Stimulated activated CD8-positive, alpha-beta memory T cell treated with anti-CD3 and anti-CD28 coated beads, Interleukin-15, amount 100 ng/mL, for 4 hours (primary cell): ENCODE data around the gene CHST13.

Source experiments
- DNase-seq, 2 donors: peaks; one replicate each; pipeline ENCODE4 v3.0.0-alpha.2; 2020; ENCODE audit warnings: low read depth in 2 of 2

CHST13 gene

DNA sequence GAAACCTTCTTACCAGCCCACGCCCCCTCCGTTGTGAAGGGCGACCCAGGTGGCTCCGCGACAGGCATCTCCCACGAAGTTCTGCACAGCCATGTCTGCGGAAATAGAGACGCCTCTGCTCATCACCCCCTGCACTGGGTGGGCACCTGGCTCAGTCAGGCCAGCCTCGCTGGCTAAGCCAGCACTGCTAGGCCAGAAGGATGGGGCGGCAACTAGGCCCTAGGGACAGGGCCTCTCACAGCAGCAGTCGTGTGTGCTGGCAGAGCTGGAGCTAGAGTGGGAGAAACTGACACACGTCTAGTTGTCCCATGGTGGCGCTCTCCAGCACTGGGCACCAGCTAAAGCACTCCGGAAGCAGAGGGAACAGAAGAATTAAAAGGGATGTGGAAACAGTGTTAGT lies 35.8 kb upstream of the CHST13 start:
- no peak for DNase-seq

DNA sequence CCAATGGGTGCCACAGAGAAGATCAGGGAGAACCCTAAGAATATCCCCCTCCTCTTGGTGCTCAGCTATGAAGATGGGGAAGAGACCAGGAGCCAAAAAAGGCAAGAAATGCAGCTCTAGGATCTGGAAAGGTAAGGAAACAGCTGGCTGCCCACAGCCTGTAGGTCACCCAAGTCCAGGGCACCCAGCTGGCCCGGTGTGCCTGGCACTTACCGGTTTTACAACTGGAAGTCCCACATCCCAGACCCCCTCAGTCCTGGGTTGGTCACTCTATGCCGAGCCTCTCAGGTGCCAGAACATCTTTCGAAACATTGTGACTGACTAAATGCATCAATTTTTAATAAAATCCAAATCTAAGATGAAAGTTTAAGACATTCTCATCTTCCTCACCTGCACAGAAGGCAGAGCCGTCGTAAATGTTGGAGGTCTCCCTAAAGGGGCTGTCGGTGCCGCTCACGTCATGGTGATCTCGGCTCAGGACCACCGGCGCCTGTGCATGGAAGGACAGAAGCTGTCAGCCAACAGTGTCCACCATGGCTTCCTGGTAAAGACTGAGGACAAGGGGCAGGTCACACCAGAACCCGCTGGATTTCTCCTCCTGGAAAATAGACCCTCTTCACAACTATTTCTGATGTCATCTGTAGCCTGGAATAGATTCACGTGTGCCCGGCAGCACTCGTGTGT lies 34.9 kb upstream of the CHST13 start:
- no peak for DNase-seq

DNA sequence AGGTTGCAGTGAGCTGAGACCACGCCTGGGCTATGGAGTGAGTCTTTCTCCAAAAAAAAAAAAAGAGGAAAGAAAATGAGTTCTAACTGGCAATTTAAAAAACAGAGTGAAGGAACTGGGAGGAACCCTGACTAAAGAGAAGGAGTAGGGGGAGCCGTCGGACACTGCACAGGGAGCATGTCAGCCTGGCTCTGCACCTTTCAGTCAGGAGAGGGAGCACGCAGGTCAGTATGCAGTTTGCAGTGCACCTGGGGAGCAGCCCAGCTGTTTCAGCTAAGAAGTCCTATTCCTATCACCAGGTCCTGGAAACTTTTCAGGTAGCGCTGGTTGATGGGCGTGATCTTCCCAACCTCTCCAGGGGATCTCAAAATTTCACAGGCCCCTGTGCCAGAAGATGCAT lies 33.3 kb upstream of the CHST13 start:
- no peak for DNase-seq

DNA sequence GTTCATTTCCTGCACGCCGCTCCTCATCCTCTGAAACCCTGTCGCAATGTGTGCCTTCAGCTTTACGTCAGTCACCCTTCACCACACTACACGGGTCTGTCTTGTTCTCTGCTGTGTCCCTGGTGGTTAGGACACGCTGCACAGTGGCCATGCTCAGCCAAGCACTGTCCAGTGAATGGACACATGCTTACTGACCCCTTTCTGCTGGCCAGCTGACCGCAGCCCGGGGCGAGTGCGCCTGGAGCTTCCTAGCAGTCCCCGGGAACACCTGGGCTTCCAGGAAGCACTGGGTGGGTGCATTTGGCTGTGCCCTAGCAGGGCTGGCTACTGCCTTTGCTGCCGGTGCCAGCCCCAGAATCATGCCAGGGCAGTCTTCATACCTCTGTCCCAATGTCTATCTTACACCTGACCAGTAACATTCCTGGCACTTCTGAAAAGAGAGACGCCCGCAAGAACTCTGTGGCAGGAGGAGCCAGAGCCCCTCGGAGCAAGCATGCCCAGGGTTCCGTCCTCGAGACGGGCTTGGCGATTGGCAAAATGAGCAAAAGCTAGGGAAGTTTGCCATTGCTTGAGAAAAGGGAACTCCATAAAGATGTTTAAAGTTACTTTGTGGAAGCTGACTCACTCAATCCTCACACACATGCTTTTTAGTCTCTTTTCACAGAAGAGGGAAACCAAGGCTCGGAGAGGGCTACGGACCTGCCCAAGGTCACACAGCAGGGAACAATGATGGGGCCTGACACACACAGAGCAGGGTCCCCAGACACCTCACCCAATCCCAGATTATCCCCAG lies 32.5 kb upstream of the CHST13 start:
- no peak for DNase-seq

DNA sequence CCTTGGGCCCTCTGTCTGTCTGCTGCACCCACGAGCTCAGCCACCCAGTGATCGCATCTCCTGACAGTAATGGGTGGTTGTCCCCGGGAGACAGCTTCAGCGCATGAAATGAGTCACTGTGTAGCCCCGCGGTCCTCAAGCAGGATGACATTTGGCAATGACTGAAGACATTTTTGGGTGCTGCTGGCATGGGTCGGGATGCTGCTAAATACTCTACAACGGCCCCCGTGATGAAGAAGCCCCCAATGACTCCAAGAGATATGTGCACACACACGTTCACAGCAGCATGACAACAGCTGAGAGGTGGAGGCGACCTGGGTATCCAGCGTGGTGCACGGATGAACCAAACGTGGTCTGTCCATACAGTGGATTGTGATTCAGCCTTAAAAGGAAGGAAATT lies 30.9 kb upstream of the CHST13 start:
- no peak for DNase-seq

DNA sequence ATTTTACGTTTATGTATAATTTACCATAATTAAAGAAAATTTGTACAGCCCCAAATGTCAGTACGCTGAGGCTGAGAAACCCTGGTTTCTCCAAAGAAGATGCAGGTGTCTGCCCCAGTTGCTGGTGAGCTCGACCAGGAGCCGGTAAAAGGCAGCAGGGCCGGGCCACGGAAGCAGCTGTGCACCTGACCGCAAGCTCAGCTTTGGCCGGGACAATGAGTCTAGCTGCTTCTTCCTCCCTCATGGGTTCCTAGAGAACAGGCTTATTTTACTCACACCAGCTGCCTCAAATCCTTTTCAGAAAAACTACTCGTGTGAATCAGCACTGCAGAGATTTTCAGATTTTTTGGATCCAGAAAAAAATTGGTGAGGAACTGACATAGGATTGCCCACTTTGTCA lies 30.2 kb upstream of the CHST13 start:
- DNase-seq: no peak

DNA sequence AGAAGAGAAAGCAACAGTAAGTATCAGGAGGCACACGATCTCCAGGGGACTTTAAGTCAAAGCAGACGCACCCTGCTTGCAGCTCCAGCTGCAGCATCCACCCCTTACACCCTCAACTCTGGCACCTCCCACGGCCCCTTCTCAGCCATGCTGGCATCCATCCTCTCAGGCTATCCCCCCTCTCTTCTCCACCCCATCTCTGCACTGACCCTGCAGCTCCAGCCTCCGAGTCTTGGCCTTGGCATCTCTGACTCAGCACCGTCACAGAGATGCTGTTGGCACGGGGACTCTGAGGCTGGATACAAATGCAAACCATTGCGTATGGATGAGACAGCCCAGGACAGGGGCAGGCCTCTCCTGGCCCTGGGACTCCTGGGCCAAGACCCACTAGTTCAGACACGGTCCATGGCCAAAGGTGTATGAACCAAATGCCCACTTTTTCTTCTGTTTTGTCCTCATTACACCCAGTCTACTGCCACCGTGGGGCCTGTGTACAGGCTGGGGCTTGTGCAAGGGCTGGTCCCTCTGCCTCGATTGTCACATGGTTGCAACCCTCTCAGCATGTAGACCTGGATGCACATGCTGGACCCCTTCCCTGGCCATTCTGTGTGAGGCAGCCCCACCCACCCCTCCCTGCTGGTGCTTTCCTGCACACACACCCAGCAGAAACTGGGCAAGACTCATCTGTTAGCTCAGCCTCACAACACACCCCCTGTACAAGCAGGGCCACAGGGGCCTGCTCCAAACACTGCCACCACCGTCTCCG lies 29.6 kb upstream of the CHST13 start:
- no peak for DNase-seq

DNA sequence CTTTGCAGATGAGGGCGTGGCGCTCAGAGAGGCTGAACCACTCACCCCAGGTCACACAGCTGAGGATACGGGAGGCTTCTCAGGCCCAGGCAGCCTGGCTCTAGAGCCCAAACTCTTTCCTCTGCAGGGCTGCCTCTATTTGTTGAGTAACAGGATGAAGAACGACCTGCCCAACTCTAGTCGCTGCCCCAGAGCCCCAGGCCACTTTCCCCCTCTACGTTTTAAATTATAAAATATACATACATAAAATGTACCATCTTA lies 29.1 kb upstream of the CHST13 start:
- DNase-seq: no peak

DNA sequence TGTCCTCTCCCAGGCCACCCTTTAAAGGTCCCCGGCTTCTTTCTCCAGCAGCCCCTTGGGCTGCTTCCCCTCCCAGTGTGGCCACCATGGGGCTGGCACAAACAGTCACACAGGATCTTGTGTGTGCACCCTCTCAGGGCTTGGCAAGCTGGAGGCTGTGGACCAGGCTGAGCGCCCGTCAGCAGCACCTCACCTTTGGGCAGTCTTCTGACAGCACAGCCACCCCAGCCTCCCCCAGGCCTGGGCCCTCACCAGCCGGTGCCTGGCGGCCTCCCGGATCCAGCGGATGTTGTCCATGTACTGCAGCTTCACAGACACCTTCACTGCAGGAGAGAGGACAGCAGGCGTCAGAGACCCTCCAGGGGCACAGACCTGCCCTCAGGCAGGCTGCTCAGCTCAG lies 28.2 kb upstream of the CHST13 start:
- DNase-seq: no peak

DNA sequence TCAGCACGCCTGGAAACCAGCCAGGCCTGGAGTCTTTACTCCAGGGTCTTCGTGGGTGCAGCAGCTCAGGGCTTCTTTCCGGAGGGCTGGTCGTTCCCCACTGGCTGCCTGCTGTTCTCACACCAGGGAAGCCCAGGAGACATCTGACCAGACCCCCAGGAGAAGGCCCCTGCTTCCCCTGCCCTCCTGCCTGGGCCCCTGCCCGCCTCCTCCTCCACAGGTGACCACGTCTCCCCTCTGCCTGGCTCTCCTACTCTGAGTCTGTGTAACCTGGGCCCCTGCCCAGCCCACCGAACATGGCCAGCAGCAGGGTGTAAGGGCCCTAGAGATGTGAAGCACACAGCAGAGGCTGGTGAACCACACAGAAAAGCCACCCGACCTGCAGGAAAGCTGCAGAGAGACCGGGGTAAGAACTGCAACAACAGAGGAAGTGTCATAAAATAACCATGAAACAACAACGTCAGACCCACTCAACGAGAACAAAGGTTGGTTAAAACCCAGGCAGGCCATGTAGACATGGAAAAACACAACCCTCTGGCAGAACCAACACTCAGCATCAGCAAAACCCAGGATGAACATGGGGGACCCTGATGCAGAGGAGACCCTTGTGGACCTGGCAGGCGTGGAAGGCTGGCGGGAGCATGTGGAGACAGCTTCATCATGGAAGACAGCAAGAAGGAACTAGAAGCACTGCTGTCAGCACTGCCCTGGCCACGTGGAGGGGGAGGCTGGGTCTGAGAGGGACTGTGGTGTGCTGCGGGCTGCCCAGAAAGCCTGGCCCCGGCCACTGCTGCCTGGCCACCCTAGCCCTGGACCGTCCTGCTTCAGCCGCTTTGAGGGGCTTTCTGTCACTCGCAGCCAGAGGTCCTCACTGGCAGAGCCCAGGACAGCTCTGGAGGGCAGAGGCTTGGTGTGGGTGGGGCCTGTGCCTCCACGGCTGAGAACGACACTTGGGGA lies 26.8 kb upstream of the CHST13 start:
- no peak for DNase-seq

DNA sequence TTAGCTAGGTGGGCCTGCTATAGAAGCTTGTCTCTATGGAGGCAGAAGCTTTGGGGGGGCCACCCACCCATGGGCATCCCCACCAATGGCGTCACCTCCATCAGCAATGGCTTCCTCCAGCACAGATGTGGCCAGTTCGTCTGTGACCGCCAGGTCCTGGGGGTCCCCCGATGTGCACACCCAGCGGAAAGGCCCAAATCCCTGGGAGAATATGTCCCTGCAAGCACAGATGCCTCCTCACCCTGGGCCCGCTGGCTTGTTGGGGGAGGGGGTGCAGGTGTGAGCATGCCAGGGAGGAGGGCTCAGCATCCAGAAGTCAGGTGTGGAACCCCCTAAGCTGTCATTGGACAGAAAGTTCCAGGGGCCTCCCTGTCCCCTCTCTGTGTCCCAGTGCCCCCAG lies 26.0 kb upstream of the CHST13 start:
- DNase-seq: no peak

DNA sequence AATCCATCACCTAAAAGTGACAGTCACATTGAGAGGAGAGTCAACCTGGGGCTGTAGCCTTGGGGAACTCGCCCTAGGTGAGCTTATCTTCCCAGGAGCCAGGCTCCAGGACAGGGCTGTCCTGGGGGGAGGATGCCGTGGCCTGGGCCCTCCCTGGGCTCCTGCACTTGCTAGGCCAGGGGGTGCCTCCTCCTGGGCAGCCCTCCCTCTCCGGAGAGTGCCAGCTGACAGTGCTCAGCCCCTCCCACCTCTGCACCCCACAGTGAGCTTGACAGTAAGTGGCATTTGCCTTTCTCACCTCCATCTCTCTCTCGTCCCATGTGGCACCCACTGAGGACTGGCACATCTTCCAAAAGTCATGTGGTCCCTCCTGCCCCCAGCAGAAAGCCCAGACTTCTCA lies 25.5 kb upstream of the CHST13 start:
- no peak for DNase-seq

DNA sequence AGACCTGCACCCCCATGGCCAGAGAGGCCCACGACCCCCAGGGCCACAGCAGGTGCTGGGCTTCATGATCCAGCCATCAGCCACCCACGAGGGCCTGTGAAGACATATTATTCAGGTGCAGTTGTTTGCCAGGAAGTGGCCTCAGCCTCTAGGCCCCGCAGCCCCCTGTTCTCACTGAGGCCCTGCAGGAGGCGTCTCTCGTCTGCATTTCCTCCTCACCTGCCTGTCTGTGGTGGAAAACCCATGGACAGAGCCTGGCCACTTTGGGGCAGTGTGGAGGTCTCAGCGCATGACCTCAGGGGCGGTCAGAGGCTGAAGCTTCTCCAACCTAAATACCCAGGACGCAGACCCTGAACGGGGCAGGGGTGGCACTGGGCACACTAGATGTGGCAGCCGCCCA lies 25.0 kb upstream of the CHST13 start:
- DNase-seq: no peak

DNA sequence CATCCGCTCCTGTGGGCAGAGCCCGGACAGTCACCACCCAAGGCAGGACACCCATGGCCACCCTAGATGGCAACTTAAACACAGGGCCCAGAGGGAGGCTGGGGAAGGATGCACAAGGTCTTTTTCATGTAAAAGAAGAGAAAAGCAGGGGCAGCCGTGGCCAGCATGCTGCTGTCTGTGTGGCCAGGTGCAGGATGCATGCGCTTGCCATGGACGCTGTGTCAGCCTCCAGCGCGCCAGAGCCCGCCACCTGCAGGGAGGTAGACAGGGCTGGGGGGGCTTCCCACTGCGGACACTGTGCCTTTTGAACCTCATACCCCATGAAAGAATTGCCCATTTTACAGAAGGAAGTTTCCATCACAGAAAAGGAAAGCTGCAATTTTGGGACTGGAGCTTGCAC lies 24.6 kb upstream of the CHST13 start:
- no peak for DNase-seq

DNA sequence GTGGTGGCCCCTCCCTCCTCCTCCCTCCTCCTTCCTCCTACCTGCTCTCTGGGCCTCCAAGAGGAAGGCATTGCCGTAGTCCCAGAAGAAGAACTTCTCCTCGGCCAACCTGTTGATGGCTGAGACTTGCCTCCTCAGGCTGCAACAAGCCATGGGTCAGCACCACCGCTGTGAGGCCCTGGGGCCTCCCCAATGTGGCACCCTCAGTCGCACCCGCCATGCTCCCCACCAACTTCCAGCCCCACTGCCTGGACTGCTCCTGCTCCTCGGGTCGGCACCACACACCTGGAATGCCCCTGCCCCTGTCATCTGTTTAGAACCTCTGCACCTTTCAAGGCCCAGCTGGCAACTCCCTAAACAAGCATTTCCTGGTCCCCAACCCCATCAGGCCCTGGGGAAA lies 23.9 kb upstream of the CHST13 start:
- DNase-seq: no peak

DNA sequence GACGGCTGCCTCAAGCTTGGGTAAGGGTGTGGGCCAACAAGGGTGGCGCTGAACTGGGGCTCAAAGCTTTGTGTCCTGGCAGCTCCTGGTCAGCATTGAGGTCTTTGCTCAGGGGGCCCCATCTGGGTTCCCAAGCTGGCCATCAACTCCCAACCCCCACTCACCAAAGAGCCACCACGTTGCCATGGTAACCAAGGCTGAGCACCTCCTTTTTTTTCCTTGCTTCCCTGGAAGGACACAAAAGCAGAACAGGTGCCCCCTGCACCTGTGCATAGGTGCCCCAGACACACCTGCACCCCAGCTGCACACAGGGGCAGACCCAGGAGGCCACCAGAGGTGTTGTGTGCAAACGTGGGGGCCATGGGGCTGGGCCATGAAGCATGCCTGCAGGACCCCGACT lies 22.9 kb upstream of the CHST13 start:
- DNase-seq: no peak

DNA sequence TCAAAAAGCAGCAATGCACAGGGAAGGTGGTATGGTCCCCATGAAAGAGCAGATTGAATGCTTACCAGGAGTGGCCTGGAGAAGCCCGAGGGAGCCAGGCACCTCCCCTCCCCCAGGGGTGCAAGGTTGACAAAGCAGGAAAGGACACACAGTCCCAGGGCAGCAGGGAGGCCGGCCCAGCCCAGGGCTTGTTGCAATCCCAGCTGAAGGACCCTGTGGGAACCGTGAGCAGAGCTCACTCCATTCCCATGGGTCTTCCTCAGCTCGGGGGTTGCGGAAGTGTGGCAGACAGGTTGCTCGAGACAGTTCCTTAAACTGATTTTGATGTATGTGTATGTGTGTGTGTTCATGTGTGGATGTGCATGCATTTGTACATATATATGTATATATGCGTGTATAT lies 22.2 kb upstream of the CHST13 start:
- DNase-seq: no peak

DNA sequence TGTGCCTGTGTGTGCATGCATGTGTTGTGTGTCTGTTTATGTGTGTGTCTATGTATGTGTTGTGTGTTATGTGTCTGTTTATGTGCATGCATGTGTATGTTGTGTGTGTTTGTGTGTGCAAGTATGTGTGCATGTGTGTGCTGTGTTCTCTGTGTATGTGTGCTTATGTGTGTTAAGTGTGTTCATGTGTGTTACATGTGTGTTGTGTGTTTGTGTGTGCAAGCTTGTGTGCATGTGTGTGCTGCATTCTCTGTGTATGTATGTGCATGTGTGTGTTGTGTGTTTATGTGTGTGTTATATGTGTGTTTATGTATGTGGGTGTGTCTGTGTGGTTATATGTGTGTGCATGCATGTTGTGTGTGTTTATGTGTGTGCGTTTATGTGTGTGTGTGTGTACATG lies 21.3 kb upstream of the CHST13 start:
- no peak for DNase-seq

DNA sequence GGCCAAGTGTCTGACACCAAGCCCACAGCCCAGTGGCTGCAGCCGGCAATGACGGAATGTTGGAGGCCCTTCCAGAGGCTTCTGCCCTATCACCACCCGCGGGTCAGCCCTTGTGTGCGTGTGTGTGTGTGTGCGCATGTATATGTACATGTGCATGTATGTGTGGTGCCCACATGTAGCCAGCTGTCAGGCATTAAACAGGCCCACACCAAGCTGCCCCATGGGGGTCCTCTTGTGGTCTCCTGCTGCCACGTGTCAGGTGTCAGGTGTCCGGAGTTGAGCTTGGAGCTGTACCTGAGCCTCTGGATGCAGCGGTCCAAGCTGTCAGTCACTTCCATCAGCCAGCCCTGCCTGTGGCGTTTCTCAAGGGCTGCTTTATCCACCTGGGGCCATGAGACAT lies 20.3 kb upstream of the CHST13 start:
- no peak for DNase-seq

DNA sequence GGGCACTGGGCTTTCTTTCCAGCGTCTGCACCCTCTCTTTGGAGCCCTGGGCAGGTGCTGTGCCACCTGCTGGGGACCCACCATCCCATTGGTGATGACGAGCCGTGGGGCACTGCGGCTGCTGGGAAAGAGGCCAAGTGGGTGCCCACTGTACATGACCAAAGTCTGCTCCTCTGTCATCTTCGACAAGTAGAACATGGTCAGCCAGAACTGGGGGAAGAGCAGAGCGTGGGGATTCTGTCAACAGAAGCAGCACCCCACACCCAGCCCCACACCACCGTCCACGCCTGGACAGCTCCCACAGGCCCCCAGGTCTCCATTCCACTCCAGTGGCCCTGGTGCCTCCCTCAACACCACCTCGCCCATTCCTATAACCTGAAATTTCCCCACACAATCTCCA lies 16.1 kb upstream of the CHST13 start:
- DNase-seq: no peak

DNA sequence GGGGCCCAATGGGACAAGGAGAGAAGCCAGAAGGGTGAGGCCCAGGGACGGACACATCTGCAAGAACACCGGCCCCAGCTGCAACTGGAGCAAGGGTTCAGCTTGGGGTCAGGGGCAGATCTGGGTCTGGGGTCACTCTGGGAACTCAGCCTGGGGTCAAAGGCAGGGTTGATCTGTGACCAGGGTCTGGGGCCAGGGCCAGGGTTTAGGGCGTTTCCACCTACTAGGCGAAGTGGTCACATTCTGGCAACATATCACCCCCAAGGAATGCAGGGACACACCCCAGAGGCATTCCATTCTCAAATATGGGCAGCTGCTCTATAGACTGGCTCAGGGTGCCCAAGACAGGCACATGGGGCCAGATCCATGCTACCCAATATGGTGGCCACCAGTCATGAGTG lies 15.4 kb upstream of the CHST13 start:
- no peak for DNase-seq
